Renal cortical epithelial cell (primary cell): ENCODE data around the gene ANKRD6. TPM values are rescaled to one million over a fixed set of nuclear protein-coding genes. Genes with fewer than 3 reads are reported as not detected.

ENCODE experiments used
- DNase-seq: peaks from one replicate; pipeline ENCODE4 v3.0.0-alpha.2; 2011; ENCODE audit warnings: low read depth
- total RNA-seq: library from RNA; depleted of rRNA; stranded (reverse); fragments of >200 nt; gene quantifications from 2 replicates; pipeline ENCODE4 v1.2.3, GENCODE V29; 2014

The ANKRD6 gene
- total RNA-seq, 1 donor from 2014 or later = 13.4 TPM

DNA sequence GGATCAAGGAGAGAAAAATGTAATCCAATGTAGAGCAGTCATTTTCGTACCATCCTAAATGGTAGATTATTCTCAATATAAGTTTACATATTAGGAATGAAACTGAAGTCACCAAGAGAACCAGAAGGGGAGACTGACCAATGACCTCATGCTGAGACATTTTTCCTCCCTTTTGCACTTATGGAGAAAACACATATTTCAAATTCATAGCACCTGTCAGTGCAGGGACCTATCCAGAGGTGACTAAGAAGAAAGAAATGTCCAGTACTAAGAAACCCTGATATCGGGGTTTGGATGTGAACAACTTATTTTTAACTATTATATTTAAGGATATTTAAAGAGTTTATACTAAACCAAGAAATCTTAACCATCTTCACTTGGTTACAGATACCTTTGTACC lies 222.2 kb downstream of the ANKRD6 start:
- DNase-seq = no peak

GRCh38 chr6:89657445-89658158 lies 224.7 kb downstream of the ANKRD6 start:
- DNase-seq = no peak

DNA sequence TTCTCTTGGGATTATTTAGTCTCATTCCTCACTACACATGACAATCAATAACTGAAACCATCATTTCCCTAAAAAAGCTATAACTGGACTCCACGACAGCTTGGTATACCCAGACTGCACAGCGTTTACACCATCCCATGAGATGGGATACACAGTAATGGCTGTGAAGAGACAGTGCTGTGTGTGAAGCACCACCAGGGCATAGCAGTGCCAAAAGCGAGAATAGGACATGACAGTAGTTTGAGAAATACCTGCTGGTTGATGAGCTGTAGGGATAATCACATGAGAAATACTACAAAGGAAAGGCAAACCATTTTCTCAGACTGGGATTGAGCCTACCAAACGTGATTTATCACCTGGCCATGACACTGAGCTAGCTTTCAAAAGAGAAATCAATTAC lies 228.0 kb downstream of the ANKRD6 start:
- DNase-seq = no peak

- no peak for DNase-seq
Observed at GRCh38 chr6:89661559-89661958, 228.6 kb downstream of the ANKRD6 start.

DNA sequence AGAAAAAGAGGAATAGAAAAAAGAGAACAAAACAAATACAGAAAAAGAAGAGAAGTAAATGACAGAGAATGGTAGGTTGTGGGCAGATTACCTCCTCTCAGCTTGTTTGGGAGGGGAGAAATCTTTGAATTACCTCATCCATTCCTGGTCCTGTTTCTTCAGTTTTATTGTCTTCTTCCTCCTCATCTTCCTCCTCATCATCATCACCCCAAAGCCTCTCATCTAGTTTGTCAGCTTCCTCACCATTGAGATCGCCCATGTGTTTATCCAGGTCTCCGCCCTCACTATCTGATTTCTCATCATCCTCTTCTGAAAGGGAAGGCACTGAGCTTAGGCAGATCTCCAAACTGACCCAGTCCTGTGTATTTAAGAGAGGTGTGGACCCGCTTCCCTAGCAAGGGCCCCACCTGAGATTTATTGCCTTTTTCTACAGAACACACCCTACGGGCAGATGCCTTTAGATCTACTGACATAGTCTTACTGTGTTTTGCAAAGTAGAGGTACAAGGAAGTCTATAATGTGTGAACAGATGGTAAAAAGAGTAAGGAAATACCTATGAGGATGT lies 229.8 kb downstream of the ANKRD6 start:
- DNase-seq = no peak

GRCh38 chr6:89667872-89668556 lies 235.1 kb downstream of the ANKRD6 start:
- DNase-seq = no peak

- DNase-seq = no peak
Observed at GRCh38 chr6:89669002-89669401, 236.1 kb downstream of the ANKRD6 start.

DNA sequence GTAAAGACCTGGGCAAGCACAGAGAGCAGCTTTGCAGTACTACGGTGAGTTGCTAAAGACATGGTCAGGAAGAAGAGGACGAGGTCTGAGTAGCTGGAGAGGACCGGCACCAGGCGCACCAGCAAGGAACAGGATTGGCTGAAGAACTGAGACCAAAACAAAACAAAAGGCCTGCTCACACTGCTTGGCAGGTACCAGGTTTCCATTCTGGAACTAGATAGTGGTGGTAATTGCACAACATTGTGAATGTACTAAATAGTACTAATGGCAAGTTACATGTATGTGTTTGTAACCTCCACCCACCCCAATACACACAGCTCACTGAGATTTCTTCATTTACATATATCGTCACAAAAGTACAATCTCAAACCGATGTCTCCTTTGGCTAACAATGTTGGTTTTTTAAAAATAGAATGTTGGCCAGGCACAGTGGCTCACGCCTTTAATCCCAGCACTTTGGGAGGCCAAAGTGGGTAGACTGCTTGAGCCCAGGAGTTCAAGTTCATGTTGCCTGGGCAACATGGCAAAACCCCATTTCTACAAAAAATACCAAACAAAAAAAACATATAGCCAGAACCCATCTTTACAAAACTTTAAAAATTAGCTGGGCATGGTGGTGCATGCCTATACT lies 238.1 kb downstream of the ANKRD6 start:
- no peak for DNase-seq

- DNase-seq = no peak
Observed at GRCh38 chr6:89675949-89676748, 243.2 kb downstream of the ANKRD6 start.

GRCh38 chr6:89678531-89678930 lies 245.6 kb downstream of the ANKRD6 start:
- no peak for DNase-seq

GRCh38 chr6:89679215-89680120 lies 246.5 kb downstream of the ANKRD6 start:
- no peak for DNase-seq

DNA sequence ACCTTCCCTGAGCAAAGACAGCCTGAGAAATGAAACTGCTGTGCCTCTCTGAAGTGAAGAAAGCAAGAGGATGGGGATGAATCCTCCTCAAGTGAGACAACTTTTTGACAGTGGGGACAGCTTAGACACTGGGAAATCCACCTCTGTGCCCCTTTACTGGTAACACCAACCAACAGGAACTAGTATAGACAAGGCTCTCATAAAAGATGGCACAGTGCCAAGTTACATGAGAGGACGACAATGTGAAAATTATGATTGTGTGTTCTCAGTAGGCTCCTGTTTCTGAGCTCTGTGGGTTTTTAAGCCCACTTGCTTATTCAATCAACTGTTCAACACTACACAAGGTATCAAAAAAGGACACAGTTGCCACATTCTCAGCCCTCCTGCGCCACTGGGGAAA lies 247.2 kb downstream of the ANKRD6 start:
- no peak for DNase-seq

- DNase-seq = no peak
Observed at GRCh38 chr6:89680551-89680950, 247.6 kb downstream of the ANKRD6 start.

DNA sequence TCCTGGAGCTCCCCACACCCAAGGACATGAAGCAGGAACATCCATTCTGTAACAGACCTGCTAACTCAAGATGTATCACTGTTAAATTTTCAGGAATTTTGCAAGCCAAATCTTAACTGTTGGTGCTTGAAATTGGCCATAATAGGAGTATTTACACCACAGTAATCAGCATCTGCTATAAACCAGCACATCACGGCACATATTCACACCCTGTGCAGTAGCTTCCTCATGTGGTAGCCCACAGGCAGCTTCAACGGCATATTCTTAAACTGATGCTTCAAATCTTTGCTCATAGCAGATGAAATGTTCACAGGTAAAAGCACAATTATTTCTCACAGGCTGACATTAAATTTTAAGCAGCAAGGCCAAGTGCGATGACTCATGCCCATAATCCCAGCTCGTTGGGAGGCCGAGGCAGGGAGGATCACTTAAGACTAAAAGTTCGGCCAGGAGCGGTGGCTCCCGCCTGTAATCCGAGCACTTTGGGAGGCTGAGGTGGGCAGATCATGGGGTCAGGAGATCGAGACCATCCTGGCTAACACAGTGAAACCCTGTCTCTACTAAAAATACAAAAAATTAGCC lies 249.1 kb downstream of the ANKRD6 start:
- no peak for DNase-seq

- no peak for DNase-seq
Observed at GRCh38 chr6:89682991-89683390, 250.0 kb downstream of the ANKRD6 start.

Other genes with a start within 250 kb of the ANKRD6 start
- gene GABRR1, start 215.8 kb upstream of the ANKRD6 start, total RNA-seq = not detected in 2 replicates
- 0.05 TPM in 1 of 2 replicates, not detected in the other for gene GABRR2, start 117.9 kb upstream of the ANKRD6 start, total RNA-seq
- gene UBE2J1, start 80.4 kb upstream of the ANKRD6 start, total RNA-seq = 35.0 and 53.3 TPM in 2 replicates
- 4.2 and 9.7 TPM in 2 replicates for gene RRAGD, start 20.9 kb upstream of the ANKRD6 start, total RNA-seq
- gene LYRM2, start 205.6 kb downstream of the ANKRD6 start, total RNA-seq = 30.5 and 35.1 TPM in 2 replicates